Erythroblast (primary cell): ENCODE measurements around the gene OPCML.

ENCODE experiments used
- GATA1 ChIP-seq: IDR thresholded peaks from 2 replicates; pipeline ENCODE4 v1.6.1; 2011; ENCODE audit warnings: low read depth, mild to moderate bottlenecking, control low read depth, low read length, moderate library complexity
- POLR2A ChIP-seq: IDR thresholded peaks from 2 replicates; pipeline ENCODE4 v1.6.1; 2011; ENCODE audit warnings: mild to moderate bottlenecking, low read length

DNA sequence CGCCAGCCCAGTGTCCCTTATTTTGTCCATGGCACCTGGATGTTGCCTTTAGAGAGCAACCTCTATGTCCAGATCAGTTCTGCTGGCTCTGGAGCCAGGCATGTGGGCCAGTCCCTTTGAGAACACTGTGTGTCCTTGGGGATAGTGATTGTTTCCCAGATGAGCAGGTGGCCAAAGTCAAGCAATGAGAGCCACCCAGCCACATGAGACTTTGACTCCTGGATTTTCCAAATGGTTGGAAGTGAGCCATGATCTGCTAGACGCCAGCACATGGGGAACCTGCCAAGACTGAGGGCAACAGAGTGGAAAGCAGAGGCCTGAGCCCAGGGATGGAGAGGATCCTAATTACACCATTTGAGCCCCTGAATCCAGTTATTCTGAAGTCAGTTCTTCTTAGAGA, 479.8 kb downstream of the OPCML start:
- TF ChIP-seq POLR2A (no peak), GATA1 (no peak)
